ENCODE results near the gene ADAM19.

GRCh38 chr5:157476702-157477408, 98.7 kb downstream of the ADAM19 start:
- no peak for TF ChIP-seq TAF1 (IDR thresholded peaks at IDR 0.05; ENCODE audit: low read depth, low read length)
- no peak for TF ChIP-seq POLR2AphosphoS5 (IDR thresholded peaks at IDR 0.05; ENCODE audit: low read depth, low read length)
- no peak for TF ChIP-seq POLR2A (IDR thresholded peaks at IDR 0.05; ENCODE audit: low read depth, low read length)
- no peak for TF ChIP-seq SPI1 (IDR thresholded peaks at IDR 0.05; ENCODE audit: low read depth, low read length)

Measured in GM12891 (cell line).